ENCODE results near the gene KCTD16.
A peak's percentile ranks its signal among the peaks of the same experiment; 100 is the strongest.

Gene KCTD16

GRCh38 chr5:144468571-144468970, 297.9 kb downstream of the KCTD16 start:
- peak; percentile 53 for DNase-seq

GRCh38 chr5:144469106-144469505, 298.4 kb downstream of the KCTD16 start:
- no peak for DNase-seq

GRCh38 chr5:144472221-144472620, 301.5 kb downstream of the KCTD16 start:
- DNase-seq, result no peak

- DNase-seq, result no peak
Measured at GRCh38 chr5:144473650-144474049, 303.0 kb downstream of the KCTD16 start.

- no peak for DNase-seq
Measured at GRCh38 chr5:144478565-144478964, 307.9 kb downstream of the KCTD16 start.

GRCh38 chr5:144481861-144482260, 311.2 kb downstream of the KCTD16 start:
- DNase-seq, result no peak

GRCh38 chr5:144484124-144484897, 313.6 kb downstream of the KCTD16 start:
- DNase-seq, result no peak

- no peak for DNase-seq
Measured at GRCh38 chr5:144485540-144485939, 314.9 kb downstream of the KCTD16 start.

- DNase-seq, result peak; percentile 30
Measured at GRCh38 chr5:144487207-144487606, 316.5 kb downstream of the KCTD16 start.

GRCh38 chr5:144487761-144488160, 317.1 kb downstream of the KCTD16 start:
- DNase-seq, result peak; percentile 63

- DNase-seq, result no peak
Measured at GRCh38 chr5:144503123-144503522, 332.4 kb downstream of the KCTD16 start.

- DNase-seq, result peak; percentile 83
Measured at GRCh38 chr5:144504929-144505577, 334.4 kb downstream of the KCTD16 start.

- DNase-seq, result no peak
Measured at GRCh38 chr5:144510845-144511579, 340.3 kb downstream of the KCTD16 start.

- no peak for DNase-seq
Measured at GRCh38 chr5:144511580-144512072, 341.0 kb downstream of the KCTD16 start.

GRCh38 chr5:144522698-144523097, 352.0 kb downstream of the KCTD16 start:
- no peak for DNase-seq

- no peak for DNase-seq
Measured at GRCh38 chr5:144525000-144525399, 354.3 kb downstream of the KCTD16 start.

- no peak for DNase-seq
Measured at GRCh38 chr5:144531188-144531587, 360.5 kb downstream of the KCTD16 start.

Measured in NCI-H345 (cell line).